Posterior vena cava (tissue), 2 donors: ENCODE data around the gene CSRNP3. TPM values are rescaled to one million over a fixed set of nuclear protein-coding genes. Genes with fewer than 3 reads are reported as not detected.
"Not testable (repeated sequence)": the region's sequence is repeated elsewhere in the genome, so short reads cannot be mapped to it uniquely, and the experiment has no call there.

Experiments used
- DNase-seq: peaks from one replicate; pipeline ENCODE4 v3.0.0-alpha.2; 2020; ENCODE audit warnings: low spot score
- intact Hi-C, 2 donors: fragments of 100-400 bp; cut with DNase I; formaldehyde crosslinking; loops; one replicate each; pipeline versions ENCODE4 v1.14.1 to v1.14.2; 2022 to 2023
- total RNA-seq, 2 donors: library from RNA; stranded (reverse); fragmentation: NEBNext Ultra II Directional; extraction: Animal tissue kit (Norgen Biotek cat#: 25700); gene quantifications; one replicate each; pipeline ENCODE4 v1.2.1, GENCODE V29; 2021
- donor health status: DM: yes; HTN: yes; CAD: no.
- donor health status: DM: yes; HTN: yes; CAD: no.

CSRNP3 gene
- total RNA-seq, 2 donors from 2014 or later, result 3.1 to 7.7 TPM

DNA sequence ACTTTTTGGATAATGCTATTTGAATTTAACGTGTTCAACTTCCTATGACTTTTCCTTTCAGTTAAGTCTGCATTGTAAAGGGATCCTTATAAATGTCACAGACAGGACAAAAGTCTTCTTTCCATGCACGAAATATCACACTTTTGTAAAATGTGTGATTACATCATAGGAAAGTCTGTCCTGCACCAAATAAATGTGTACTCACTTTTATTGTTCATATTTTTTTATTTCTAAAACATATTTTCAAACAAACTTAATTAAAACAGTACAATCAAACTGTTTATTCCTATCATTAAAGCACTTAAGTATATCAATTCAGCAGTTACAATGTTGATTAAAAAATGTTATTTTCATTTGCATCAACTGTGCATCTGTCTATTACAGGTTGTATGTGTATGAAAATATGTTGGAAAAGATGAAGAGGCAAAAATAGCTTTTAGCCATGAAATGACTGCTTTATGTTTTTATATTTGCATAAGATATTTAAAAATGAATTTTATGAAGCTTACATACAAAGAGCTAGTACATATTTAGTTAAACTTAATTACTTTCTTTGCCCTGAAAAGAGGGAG is 105.6 kb downstream of the CSRNP3 start:
- DNase-seq, result no peak
- intact Hi-C loops, result no loop called here

DNA sequence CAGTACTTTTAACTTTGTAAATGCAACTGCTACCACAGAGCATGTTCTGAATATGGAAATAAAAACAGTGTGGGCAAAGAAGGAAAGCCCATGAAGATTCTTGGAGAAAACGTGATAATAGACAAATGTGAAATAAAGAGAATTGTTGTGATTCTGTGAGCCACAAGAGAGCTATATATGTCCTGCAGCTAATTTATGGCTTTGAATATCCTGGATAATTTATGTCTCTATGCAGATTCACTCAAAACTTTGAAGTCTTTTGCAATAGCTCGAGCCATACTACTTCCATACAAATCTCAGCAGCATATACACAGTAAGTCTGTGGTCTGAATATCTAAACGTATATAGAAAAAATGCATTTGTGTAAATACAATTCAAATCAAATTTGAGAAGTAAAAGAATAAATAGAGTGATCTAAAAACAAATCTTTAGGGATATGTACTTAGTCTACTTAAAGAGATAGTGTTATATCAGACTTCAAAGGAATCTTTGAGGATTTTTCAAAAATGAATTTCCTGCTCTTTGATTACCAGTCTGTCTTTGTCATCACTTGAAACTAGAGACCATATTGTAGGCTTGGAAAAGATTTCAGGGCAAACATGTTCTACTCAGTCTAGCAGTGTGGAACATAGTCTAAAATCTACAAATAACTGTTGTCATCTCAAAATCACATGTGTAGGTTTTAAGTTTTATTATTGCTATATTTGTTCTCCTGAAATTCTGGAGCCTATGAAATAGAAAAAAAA is 107.1 kb downstream of the CSRNP3 start:
- intact Hi-C loops, result no loop called here
- no peak for DNase-seq

DNA sequence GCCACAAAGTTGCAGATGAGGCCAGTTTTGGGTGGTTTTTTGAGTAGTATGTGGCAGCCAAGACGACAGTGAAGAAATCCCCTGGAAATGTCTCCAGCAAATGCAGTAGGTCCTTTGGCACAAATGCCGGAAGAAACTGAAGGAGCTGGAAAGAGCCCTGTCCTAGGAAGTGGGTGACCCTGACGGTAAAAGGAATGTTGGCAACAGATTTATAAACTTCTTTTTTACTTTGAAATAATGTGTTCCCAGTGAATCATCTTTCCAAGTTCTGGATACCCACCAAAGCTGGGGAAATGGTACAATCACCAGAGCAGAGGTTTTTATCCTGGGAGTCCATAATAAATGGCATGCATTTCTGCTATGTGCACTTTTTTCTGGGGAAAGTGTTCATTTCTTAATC is 112.9 kb downstream of the CSRNP3 start:
- intact Hi-C loops, result no loop called here
- DNase-seq, result no peak

DNA sequence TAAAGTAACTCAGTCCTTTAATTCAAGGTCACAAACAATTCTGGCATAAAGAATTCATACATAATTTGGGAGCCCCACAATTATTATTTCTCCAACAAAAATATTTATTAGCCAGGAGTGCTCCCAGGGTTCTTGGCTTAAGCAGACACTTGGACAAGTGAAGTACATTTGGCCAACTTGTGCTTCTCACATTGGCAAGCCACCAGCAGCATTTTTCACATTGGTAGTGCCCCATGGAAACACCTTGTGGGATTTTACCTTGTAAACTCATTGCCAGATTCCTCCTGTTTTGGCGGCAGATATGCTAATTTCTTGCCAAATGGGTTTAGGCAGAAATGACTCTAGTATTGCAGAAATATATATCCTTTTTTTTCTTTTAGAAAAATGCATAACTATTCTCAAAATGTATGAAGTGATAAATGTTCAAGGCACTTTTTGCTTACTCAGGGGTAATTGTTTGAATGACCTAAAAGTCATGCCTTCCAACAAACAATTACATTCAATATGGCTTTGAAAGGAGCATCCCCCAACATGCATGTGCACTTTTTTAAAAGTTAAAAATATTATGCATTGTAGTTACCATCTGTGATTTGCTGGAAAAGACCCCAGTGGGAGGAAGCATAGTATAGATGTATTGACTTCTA is 113.5 kb downstream of the CSRNP3 start:
- intact Hi-C loops, result no loop called here
- DNase-seq, result no peak

DNA sequence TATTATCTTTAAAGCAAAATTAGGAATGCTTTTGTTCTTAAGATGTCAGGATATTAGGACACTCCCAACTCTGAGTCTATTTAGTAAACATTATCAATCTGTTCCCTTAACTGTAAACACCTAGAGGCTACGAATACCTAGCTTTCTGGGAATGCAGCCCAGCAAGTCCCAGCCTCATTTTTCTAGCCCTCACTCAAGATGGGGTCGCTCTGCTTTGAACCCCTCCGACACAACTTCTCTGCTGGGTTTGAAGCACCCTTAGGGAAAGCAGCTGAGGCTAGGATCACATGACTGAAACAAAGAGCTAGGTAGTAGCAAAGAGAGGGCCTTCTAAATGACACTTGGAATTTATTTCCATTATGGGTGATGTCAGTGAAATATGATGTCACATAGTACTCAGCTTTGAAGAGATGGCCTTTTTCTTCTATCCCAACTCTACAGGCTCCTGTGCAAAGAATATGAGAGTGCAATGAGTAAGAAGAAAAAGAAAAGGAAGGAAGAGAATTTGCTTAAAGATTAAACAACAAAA is 114.7 kb downstream of the CSRNP3 start:
- DNase-seq, result no peak
- intact Hi-C loops, result no loop called here

DNA sequence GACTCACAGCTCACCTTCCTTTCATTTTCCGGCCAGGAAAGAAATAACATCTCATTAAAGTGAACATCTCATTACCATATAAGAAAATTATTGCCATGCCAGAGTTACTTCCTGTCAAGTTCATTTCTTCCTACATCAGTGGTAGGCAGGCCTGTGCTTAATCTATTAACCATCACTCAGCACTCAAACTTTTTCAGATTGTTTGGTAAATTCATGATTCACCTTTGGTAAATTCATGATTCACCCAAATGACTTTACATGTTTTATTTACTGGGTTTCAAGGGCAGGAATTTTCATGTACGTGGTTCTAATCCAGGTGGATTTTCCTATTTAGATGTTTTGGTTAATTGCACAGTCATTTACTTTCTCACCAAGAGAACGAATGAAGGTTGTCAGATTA is 116.5 kb downstream of the CSRNP3 start:
- intact Hi-C loops, result no loop called here
- DNase-seq, result no peak

DNA sequence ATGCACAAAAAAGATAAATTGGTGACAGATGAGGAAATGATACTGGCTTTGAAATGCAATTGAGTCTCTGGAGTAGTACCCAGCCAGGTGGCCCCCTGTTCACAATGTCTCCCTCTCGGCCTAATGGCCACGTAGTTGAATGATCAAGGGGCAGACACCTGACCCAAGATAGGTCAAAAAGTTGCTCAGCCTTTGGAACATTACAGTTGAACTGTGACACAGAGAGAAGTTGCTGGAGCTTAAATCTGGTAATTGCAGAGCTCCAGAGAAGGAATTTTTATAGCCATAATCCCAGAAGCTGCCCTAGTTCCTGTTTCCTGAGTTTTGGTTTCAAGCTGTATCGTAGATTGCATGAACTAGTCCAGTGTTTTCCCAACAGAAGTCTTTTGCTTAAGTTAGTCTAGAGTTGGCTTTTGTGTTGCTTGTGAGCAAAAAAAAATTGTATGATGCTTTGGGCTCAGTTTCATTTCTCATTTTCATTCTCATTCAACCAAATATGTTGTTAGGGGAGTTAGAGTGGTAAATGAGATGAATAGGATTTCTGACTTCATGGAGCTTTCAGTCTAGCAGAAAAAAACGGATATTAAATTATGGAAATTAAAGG is 117.9 kb downstream of the CSRNP3 start:
- intact Hi-C loops, result no loop called here
- DNase-seq, result no peak

DNA sequence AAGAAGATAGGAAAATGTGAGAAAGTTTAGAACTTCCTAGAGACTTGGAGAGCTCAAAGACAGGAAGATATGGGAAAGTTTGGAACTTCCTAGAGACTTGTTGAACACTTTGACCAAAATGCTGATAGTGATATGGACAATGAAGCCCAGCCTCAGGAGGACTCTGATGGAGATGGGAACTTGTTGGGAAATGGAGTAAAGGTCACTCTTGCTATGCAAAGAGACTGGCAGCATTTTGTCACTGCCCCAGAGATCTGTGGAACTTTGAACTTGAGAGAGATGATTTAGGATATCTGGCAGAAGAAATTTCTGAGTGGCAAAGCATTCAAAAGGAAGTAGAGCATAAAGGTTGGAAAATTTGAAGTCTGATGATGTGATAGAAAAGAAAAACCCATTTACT is 121.5 kb downstream of the CSRNP3 start:
- DNase-seq, intact Hi-C loops: not testable (repeated sequence)

DNA sequence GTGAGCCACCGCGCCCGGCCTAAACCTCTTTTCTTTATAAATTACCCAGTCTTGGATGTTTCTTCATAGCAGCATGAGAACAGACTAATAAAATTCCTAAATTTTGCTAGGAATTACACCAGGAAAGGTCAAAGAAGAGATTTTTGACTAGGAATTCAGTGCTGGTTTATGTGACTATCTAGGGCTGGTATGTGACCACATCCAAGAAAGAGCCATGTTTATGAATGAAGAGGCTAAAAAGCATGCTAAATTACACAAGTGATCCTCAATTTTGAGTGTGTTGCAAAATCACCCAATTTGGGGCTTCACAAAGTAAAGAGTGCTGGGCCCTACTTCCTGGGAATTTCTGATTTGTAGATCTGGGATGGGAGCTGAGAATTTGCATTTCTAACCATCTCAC is 123.6 kb downstream of the CSRNP3 start:
- DNase-seq, result no peak
- intact Hi-C loops, result no loop called here

DNA sequence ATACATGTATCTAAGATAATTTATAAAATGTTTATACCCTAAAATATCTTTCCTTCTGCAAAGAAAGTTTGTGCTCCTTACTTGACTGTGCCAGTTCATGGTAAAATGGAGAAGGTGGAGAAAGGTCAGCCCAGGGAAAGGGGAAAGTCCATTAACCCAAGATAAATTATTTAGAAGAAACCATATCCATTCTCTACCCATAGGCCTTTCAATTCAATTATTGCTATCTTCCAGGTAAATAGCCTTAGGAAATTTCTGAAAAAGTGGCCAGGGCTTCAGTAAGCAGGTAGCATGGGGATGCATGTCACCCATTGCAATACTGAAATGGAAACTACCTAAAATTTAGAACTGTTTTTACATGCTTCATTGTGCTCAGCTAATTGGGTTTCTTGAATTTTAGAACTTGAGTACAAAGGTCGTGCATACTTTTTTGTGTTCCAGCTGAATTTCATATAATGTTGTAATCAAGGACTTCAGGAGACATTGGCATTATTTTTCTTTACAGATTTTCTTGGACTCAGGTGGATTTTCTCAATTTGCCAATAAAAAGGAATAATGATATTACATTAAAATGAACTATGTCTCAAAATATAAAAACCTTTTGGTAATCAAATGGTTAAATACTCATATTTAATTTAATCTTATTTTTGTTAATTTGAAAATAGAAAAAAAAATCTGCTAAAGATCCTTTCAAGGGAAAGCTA is 124.9 kb downstream of the CSRNP3 start:
- intact Hi-C loops, result no loop called here
- DNase-seq, result no peak

DNA sequence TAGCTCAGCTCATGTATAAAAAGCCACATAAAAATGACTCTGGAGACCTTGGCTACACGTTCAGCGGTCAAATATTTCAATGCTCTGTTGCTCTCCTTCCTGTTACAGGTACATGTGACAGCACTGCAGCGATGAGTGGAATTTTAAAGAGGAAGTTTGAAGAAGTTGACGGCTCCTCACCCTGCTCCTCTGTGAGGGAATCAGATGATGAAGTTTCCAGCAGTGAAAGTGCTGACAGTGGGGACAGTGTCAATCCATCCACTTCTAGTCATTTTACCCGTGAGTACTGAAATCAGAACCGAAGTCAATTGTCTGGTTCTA is 125.4 kb downstream of the CSRNP3 start:
- no peak for DNase-seq
- intact Hi-C loops, result no loop called here

DNA sequence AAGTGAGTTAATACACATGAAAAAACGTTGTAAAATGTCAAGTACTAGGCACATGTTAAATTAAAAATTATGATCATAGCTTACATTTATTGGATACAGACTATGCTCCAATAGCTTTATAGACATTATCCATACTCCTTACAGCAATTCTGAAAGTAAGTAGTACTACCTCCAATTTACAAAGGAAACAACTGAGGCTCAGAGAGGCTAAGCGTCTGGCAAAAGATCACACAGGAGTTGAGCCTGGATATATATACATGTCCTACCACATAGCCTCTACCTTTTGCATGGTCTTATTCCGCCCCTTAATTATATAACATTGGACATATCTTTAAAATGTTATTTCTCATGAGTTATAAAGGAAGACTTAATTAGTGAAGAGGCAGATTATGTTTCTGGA is 127.3 kb downstream of the CSRNP3 start:
- intact Hi-C loops, result no loop called here
- no peak for DNase-seq

DNA sequence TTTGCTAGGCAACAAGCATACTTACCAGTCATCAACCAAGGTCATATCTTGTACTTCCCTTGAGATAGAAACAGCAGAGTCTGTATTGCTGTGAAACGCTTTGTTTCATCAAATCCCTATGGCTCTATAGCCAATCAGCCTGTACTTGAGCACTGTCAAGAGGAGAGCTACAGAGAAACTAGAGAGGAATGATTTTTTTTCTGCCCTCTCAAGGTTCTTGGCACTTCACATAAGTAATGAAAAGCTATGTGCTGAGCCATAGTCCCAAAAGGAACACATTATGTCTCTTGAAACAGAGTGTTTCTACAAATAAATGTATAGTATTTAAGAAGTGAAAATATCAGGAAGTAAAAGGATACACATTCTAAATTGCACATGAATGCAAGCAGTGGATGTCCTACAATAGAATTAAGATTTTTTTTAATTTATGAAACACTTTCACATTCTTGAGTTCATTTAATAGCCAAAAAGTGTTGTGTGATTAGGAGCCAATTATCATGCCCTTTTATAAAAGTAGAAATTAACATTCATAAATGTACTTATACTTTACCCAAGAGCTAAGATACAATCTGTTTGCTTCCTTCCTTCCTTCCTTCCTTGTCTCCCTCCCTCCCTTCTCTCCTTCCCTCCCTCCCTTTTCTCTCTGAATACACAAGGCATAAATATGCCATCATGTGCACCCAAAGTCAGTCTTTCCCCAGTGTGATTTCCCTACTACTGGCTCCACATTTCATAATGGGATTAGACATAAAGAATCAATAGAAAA is 131.8 kb downstream of the CSRNP3 start:
- intact Hi-C loops, result no loop called here
- no peak for DNase-seq

DNA sequence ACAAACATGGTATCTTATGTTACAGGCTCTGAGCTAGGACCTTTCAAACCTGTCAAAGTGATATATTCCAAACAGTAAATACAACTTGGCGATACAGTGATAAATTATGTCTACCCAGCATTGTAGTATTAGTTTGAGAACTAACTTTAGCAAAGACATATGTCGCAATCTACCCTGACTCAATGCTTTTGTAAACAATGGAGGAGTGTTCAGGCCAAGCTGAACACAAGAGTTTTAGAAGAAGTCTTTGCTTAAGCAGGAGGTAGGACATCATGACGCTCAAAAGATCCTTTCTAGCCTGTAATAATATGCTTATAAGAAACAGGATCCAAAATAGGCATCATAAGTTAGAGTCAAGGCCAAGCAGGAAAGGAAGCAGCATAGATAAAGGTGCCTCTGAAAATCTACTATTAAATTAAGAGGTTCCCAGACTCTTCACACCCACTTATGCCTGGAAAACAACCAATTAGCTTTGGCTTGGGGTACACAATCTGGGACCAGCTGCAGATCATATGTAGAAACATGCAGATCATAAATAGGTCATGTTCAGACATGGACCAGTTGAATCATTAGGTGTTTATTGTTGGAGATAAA is 132.5 kb downstream of the CSRNP3 start:
- DNase-seq, result no peak
- intact Hi-C loops, result no loop called here

DNA sequence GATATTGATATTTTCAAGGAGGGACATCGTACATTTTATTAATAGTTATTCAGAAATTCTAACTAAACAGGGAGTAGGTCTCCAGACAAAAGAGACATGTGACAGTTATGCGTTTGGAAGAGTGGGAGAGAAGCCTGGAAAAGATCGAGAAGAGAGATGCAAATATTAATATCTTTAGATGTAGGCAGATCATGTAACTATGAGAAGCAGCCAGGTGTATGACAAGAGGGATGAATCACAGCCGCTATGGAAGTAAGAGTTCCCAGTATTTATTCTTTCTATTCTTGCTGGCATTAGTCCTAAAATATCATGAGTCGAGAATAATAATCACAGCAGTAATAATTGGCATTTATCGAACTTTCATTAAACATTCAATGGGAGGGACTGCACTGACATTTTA is 140.2 kb downstream of the CSRNP3 start:
- intact Hi-C loops, result no loop called here
- DNase-seq, result no peak

DNA sequence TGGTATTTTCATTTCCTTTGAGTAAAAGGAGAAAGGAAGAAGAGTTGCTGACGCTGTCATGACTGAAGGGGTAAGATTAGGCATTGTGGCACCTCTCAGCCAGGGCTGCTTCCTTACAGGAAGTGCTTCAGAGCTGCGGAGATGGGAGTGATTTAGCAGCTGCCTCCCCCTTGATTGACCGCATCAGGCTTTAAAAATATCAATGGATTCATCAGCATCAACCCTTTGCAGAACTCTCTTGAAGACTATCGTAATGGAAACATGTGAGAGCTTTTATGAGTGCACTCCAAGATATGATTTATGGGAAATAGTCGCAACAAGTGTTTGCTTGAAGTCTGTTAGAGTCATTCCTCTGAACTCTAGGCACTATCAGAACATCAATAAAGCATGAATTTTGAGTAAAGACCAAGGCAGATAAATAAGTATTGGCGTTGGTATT is 141.1 kb downstream of the CSRNP3 start:
- intact Hi-C loops, result no loop called here
- no peak for DNase-seq

DNA sequence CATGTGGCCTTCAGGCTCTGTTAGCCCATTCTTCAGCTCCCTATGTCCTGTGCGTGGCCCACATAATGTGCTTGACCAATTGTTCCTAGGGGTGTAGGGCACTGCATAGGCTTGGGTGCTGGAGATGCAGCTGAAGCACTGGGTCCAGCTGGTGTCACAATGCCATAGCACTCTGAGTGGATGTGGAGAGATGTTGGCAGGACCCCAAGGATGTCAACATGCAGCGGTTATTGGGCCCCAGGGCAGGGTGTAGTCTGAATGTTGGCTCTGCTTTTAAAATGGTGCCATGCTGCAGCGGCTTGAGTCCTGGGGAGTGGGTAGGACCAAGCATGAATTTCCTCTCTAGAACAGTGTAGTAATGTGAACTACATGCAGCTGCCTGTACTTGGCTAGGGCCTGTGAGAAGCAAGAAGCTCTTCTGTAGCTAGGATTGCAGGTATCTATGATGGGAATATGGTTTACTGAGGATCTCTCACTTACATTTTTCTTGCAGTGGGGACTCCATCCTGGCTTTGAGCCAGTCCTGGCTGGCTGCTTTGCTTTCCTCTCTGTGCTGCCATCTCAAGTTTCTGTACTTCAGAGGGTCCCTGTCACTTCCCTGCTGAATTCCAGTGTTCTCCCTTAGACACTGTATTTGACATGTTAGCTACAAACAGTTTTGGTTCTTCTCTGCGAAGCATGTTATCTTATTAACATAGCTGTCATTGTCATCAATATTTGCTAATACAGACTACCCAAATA is 148.4 kb downstream of the CSRNP3 start:
- no peak for DNase-seq
- intact Hi-C loops, result no loop called here

DNA sequence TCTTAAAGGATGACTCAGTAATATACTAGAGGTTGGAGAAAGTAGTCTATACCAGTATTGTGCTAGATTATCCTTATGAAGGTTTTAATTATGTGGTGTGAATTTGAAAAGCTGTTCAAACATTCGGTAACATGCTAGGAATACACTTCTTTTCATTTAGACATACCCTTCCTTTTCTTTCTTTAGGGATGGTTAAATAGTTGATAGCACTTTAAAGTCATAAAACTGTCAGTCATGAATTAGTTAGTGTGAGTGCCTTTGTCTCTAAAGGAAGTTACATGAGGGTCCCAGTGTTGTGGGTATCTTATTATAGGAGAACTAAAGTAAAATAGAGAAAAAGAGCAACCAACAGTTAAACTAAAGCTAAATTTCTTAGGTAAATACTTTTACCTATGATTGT is 149.3 kb downstream of the CSRNP3 start:
- intact Hi-C loops, result no loop called here
- no peak for DNase-seq
